Measurements from ENCODE around the gene MECP2.

Gene MECP2

DNA sequence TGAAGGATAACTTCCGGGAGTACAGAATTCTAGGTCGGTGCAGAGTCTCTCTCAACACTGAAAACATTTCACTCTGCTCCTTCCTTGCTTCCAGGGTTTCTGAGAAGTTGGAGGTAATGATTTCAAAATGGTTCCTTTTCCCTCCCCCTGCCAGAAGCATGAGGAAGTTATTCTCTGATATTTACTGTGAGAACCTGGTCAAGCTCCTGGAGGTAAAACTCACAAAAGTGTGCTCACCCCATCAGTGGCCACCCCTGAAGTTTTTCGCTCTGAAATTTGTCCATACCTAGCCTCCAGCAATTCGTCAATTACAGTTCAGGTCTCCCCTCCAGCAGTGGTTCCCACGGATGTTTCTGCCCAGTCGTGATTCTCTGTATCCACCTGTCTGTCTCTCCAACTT, 16.2 kb upstream of the MECP2 start:
- H3K9me3 ChIP-seq (ENCODE audit: control insufficient read depth in 1 of 2, low read length in 2 of 2) = no peaks in the 10 kb centered on the region
- H3K4me3 ChIP-seq (ENCODE audit: low read depth in 1 of 2, low read length in 2 of 2) = no peak overlapping the region
- no peaks in the 10 kb centered on the region for H3K36me3 ChIP-seq (ENCODE audit: control insufficient read depth in 1 of 2, insufficient read depth in 2 of 2, low read length in 2 of 2)
- no peaks in the 10 kb centered on the region for H3K27me3 ChIP-seq (ENCODE audit: low read depth, low read length)
- no peak overlapping the region for H3K27ac ChIP-seq (ENCODE audit: low read length)
- H3K4me1 ChIP-seq (ENCODE audit: control insufficient read depth in 1 of 2, insufficient read depth in 2 of 2, low read length in 2 of 2) = no peaks in the 10 kb centered on the region

DNA sequence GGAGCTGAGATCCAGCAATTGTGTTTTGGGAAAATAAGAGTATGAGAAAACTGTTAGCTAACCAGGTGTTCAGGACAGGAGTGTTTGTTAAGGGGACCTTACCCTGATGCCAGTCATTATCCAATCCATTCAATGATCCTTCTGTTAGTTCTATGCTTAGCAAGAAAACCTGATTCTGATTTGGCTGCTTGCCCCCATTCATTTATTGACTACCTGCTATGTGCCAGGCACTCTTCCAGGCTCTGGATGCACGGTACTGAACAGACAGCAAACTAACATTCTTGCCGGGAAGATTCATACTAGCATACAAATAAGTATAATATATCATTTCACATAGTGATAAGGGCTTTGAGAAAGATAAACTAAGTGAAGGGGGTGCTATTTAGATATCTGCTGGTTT, 1.0 kb upstream of the MECP2 start:
- no peaks in the 10 kb centered on the region for H3K27me3 ChIP-seq (ENCODE audit: low read depth, low read length)

DNA sequence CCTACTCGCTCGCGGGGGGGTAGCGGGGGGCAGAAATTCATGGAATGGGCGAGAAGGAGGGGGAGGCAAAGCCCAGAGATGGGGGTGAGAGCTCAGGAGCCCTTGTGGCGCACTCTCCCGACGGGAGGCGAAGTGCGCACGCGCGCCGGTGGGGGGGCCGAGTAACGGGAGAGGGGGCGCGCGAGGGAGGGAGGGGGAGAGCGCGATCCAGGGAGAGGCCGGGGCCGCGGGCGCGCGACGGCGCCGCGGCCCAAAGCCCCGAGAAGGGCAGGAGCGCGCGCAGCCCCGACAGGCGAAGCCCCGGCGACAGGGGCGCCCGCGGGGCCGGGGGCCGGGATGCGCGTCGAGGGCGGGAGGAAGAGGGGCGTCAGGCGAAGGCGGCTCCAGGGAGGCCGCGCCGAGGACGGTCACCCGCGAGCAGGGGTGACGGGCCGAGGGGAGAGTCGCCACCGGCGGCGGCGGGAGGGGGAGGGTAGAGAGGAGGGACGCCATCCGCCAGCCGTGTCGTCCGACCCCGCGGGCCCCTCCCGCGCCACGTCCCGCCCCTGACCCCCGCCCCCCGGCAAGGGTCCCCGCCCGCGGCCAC, 421 bp downstream of the MECP2 start:
- Histone ChIP-seq H3K27me3 (ENCODE audit: low read depth, low read length) (no peaks in the 10 kb centered on the region), H3K4me1 (ENCODE audit: control insufficient read depth in 1 of 2, insufficient read depth in 2 of 2, low read length in 2 of 2) (peaks cover 14 to 33% of the 10 kb centered on the region in 2 donors), H3K36me3 (ENCODE audit: control insufficient read depth in 1 of 2, insufficient read depth in 2 of 2, low read length in 2 of 2) (no peaks in the 10 kb centered on the region), H3K4me3 (ENCODE audit: low read depth in 1 of 2, low read length in 2 of 2) (peak overlapping the region; percentile 66 to 79), H3K27ac (ENCODE audit: low read length) (peak overlapping the region; percentile 85), H3K9me3 (ENCODE audit: control insufficient read depth in 1 of 2, low read length in 2 of 2) (no peaks in the 10 kb centered on the region)

More for the DNA sequence above, 1.0 kb upstream of the MECP2 start:
- H3K27ac ChIP-seq (ENCODE audit: low read length) = no peak overlapping the region
- H3K4me3 ChIP-seq (ENCODE audit: low read depth in 1 of 2, low read length in 2 of 2) = no peak overlapping the region
- no peaks in the 10 kb centered on the region for H3K9me3 ChIP-seq (ENCODE audit: control insufficient read depth in 1 of 2, low read length in 2 of 2)
- no peaks in the 10 kb centered on the region for H3K36me3 ChIP-seq (ENCODE audit: control insufficient read depth in 1 of 2, insufficient read depth in 2 of 2, low read length in 2 of 2)
- H3K4me1 ChIP-seq (ENCODE audit: control insufficient read depth in 1 of 2, insufficient read depth in 2 of 2, low read length in 2 of 2) = peaks cover 9 to 23% of the 10 kb centered on the region in 2 donors

DNA sequence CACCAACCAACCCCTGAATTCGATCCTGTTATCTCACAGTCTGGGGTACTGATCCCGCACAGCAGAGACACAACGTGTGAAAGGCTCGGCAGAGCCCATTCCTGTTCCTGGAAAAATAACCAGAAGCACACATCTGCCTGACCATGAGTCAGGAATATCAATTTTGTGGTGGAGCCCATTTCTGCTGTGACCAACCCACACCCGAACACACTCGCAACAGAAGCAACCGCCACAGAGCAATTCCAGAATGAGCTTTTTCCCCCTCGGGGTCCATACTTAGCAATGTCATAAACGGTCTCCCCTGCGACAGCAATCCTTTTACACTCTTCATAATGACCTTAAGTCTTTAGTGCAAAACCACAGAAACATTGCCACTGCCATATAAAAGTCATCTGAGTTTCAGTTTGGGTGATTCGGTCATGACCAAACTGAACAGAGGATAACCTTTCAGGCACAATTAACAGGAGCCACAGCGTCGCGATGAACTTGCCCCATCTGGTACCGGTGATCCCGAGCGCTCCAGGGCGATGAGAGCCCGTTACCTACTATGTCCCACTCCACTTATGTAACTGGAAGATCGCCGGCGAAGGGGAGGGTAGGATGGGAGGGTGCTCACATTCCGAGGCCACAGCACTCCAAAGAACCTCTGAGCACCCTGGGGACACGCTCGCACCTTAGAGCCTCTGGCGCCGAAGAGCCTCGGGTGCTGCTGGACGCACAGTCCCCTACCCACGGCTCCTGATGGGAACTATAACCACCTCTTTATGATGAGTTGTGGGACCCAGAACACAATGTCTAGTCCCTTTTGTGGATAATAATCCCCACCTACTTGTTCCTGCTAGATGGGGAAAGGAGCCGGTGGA, 1.1 kb downstream of the MECP2 start:
- Histone ChIP-seq H3K4me1 (ENCODE audit: control insufficient read depth in 1 of 2, insufficient read depth in 2 of 2, low read length in 2 of 2) (peaks cover 14 to 39% of the 10 kb centered on the region in 2 donors), H3K27ac (ENCODE audit: low read length) (peak overlapping the region; percentile 85), H3K36me3 (ENCODE audit: control insufficient read depth in 1 of 2, insufficient read depth in 2 of 2, low read length in 2 of 2) (no peaks in the 10 kb centered on the region), H3K27me3 (ENCODE audit: low read depth, low read length) (no peaks in the 10 kb centered on the region), H3K4me3 (ENCODE audit: low read depth in 1 of 2, low read length in 2 of 2) (peak overlapping the region; percentile 66 to 79), H3K9me3 (ENCODE audit: control insufficient read depth in 1 of 2, low read length in 2 of 2) (no peaks in the 10 kb centered on the region)

DNA sequence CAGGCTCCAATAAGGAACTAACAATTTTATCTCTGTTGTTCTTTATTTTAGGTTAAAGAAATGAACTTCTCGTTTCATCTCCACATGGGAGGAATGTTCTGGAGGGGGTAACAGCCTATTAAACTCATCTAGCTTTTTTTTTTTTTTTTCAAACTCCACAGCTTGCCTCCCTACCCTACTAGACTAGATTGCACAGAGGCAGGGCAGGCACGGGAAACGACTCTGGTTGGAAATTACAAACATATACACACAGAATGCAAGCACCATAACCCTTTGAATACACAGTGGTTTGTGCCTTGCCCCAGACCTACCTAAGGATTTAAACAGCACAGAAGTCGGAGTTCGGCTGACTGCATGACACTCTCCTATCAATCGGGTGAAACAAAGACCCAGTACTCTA, 2.7 kb downstream of the MECP2 start:
- Histone ChIP-seq H3K9me3 (ENCODE audit: control insufficient read depth in 1 of 2, low read length in 2 of 2) (no peaks in the 10 kb centered on the region), H3K27me3 (ENCODE audit: low read depth, low read length) (no peaks in the 10 kb centered on the region), H3K36me3 (ENCODE audit: control insufficient read depth in 1 of 2, insufficient read depth in 2 of 2, low read length in 2 of 2) (peaks cover 0 to 6% of the 10 kb centered on the region in 2 donors), H3K4me3 (ENCODE audit: low read depth in 1 of 2, low read length in 2 of 2) (peak overlapping the region; percentile 48 to 66), H3K27ac (ENCODE audit: low read length) (no peak overlapping the region), H3K4me1 (ENCODE audit: control insufficient read depth in 1 of 2, insufficient read depth in 2 of 2, low read length in 2 of 2) (peaks cover 14 to 47% of the 10 kb centered on the region in 2 donors)

DNA sequence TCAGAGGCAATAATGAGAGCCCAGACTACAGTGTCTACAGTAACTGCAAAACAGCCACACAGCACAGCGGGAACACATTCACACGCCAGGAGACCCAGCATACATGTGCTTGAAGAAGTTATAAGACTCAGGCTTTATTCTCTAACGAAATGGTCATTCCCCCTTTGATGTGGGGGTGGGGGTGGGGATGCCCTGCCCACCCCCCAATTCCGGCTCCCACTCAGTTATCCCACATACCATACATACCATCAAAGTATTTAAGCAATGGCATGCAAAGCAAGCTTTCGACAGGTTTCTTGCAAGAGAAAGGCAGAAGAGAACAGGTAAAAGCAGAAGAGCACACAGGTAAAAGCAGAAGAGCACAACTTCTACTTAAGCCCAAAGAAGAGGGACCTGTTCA, 3.6 kb downstream of the MECP2 start:
- Histone ChIP-seq H3K4me3 (ENCODE audit: low read depth in 1 of 2, low read length in 2 of 2) (peak overlapping the region; percentile 13 to 66), H3K27ac (ENCODE audit: low read length) (no peak overlapping the region), H3K9me3 (ENCODE audit: control insufficient read depth in 1 of 2, low read length in 2 of 2) (no peaks in the 10 kb centered on the region), H3K36me3 (ENCODE audit: control insufficient read depth in 1 of 2, insufficient read depth in 2 of 2, low read length in 2 of 2) (peaks cover 0 to 6% of the 10 kb centered on the region in 2 donors), H3K27me3 (ENCODE audit: low read depth, low read length) (no peaks in the 10 kb centered on the region), H3K4me1 (ENCODE audit: control insufficient read depth in 1 of 2, insufficient read depth in 2 of 2, low read length in 2 of 2) (peaks cover 14 to 47% of the 10 kb centered on the region in 2 donors)

DNA sequence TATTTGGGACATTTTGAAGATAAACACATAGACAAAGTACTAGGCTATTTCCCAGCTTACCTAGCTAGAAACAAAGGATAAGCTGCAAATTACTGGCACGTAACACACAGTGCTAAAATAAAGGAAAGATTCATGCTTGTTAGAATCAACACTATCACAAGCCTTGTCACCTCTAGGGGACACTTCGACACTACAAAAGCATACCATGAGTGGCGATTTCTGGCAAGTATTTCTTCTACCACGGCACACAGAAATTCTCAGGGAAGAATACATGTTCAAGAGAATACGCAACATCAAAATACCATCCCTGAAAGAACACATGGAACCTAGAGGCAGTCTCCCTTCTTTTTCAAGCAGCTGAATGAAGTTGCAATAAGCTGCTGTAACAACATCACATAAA, 5.1 kb downstream of the MECP2 start:
- Histone ChIP-seq H3K9me3 (ENCODE audit: control insufficient read depth in 1 of 2, low read length in 2 of 2) (no peaks in the 10 kb centered on the region), H3K4me3 (ENCODE audit: low read depth in 1 of 2, low read length in 2 of 2) (no peak overlapping the region), H3K4me1 (ENCODE audit: control insufficient read depth in 1 of 2, insufficient read depth in 2 of 2, low read length in 2 of 2) (peaks cover 17 to 43% of the 10 kb centered on the region in 2 donors), H3K36me3 (ENCODE audit: control insufficient read depth in 1 of 2, insufficient read depth in 2 of 2, low read length in 2 of 2) (peaks cover 0 to 6% of the 10 kb centered on the region in 2 donors), H3K27ac (ENCODE audit: low read length) (no peak overlapping the region), H3K27me3 (ENCODE audit: low read depth, low read length) (no peaks in the 10 kb centered on the region)

DNA sequence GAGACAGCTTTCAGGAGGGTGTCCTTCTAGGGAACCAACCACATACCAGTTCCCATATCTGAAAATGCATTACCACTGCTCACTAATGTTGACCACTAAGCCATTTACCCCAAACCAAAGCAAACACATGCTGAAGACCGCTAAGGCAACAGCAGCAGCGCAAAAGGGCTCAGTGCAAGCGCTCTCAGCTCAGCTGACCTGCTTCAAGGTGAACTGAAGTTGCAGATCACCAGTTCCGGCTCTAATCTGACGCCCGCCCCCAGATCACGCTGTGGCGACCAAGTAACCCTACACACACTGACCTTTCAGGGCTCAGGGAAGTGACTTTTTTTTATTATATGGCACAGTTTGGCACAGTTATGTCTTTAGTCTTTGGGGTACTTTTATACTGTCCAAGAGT, 5.8 kb downstream of the MECP2 start:
- H3K27ac ChIP-seq (ENCODE audit: low read length) = no peak overlapping the region
- H3K36me3 ChIP-seq (ENCODE audit: control insufficient read depth in 1 of 2, insufficient read depth in 2 of 2, low read length in 2 of 2) = peaks cover 0 to 6% of the 10 kb centered on the region in 2 donors
- H3K9me3 ChIP-seq (ENCODE audit: control insufficient read depth in 1 of 2, low read length in 2 of 2) = no peaks in the 10 kb centered on the region
- peaks cover 17 to 43% of the 10 kb centered on the region in 2 donors for H3K4me1 ChIP-seq (ENCODE audit: control insufficient read depth in 1 of 2, insufficient read depth in 2 of 2, low read length in 2 of 2)
- H3K27me3 ChIP-seq (ENCODE audit: low read depth, low read length) = no peaks in the 10 kb centered on the region
- no peak overlapping the region for H3K4me3 ChIP-seq (ENCODE audit: low read depth in 1 of 2, low read length in 2 of 2)

DNA sequence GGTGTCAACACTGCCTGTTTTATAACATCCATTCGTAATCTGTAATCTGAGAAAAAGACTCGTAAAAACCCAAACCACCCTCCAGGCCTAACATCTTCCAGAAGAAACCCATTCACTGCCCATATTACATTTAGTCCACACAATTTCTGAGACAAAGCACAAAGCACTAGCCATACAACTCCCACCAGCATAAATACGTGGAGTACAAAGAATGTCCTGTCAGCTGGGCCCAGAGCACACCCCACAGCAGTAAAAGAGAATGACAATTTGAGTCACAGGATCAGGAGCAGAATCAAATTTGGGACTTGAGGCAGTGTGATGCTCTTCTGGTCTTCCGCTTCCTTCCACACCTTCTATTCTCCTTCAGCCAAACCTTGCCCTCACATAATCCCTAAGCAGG, 6.8 kb downstream of the MECP2 start:
- H3K4me1 ChIP-seq (ENCODE audit: control insufficient read depth in 1 of 2, insufficient read depth in 2 of 2, low read length in 2 of 2) = peaks cover 17 to 42% of the 10 kb centered on the region in 2 donors
- H3K27ac ChIP-seq (ENCODE audit: low read length) = no peak overlapping the region
- no peaks in the 10 kb centered on the region for H3K27me3 ChIP-seq (ENCODE audit: low read depth, low read length)
- peaks cover 0 to 6% of the 10 kb centered on the region in 2 donors for H3K36me3 ChIP-seq (ENCODE audit: control insufficient read depth in 1 of 2, insufficient read depth in 2 of 2, low read length in 2 of 2)
- no peaks in the 10 kb centered on the region for H3K9me3 ChIP-seq (ENCODE audit: control insufficient read depth in 1 of 2, low read length in 2 of 2)
- H3K4me3 ChIP-seq (ENCODE audit: low read depth in 1 of 2, low read length in 2 of 2) = no peak overlapping the region

DNA sequence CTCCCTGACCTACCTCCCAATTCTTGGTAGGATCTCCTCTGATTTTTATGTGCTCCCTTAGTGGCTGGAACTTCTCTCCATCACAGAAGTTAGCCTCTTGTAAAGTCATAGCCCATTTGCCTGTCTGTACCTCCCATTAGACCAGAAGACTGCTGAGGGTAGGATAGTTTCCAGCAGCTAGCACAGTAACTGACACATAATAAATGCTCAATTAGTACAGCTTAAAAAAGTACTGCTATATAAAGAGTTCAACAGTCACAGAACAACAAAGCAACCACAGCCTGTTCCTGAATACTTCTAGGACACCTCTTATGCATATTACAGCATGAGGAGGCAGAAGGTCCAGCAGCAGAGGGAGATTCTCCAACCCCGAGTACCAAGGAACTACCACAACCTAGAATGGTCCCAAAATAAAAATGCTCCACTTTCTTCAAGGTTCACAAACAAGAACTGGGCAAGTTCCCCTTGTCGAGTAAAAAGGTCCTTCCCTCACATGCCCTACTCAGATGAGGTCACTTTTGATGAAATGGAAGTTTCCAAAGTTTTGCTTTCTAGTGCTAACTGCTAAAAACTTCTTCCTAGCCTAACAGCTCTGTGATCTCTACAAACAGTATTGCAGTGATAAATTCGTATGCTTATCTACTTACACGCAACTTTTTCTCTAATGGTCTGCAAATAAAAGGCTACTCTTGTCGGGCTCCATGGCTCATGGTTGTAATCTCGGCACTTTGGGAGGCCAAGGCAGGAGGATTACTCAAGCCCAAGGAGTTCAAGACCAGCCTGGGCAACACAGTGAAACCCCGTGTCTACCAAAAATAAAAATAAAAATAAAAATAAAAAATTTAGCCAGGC, 12.8 kb downstream of the MECP2 start:
- Histone ChIP-seq H3K27ac (ENCODE audit: low read length) (no peak overlapping the region), H3K9me3 (ENCODE audit: control insufficient read depth in 1 of 2, low read length in 2 of 2) (no peaks in the 10 kb centered on the region), H3K27me3 (ENCODE audit: low read depth, low read length) (no peaks in the 10 kb centered on the region), H3K4me1 (ENCODE audit: control insufficient read depth in 1 of 2, insufficient read depth in 2 of 2, low read length in 2 of 2) (peaks cover 13 to 24% of the 10 kb centered on the region in 2 donors), H3K4me3 (ENCODE audit: low read depth in 1 of 2, low read length in 2 of 2) (no peak overlapping the region), H3K36me3 (ENCODE audit: control insufficient read depth in 1 of 2, insufficient read depth in 2 of 2, low read length in 2 of 2) (no peaks in the 10 kb centered on the region)

DNA sequence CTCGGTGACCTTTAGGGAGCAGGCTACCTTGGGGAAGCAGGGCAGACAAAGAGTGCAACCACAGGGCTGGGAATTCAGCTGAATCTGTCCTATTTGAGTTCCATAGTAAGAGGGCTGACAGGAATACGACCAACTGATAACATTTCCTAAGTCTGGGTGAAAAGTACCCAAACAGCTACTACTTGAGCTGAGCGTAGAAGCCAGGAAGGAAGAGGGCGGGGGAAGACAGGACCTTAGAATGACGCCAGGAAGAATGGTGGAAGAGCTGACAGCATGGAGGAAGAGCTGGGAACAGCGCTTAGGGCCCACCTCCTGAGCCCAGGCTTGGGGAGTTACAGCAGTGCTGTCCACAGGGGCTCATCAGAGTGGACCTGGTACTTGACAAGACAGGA, 14.4 kb downstream of the MECP2 start:
- H3K27me3 ChIP-seq (ENCODE audit: low read depth, low read length) = no peaks in the 10 kb centered on the region
- peaks cover 13 to 24% of the 10 kb centered on the region in 2 donors for H3K4me1 ChIP-seq (ENCODE audit: control insufficient read depth in 1 of 2, insufficient read depth in 2 of 2, low read length in 2 of 2)
- H3K4me3 ChIP-seq (ENCODE audit: low read depth in 1 of 2, low read length in 2 of 2) = no peak overlapping the region
- H3K9me3 ChIP-seq (ENCODE audit: control insufficient read depth in 1 of 2, low read length in 2 of 2) = no peaks in the 10 kb centered on the region
- no peaks in the 10 kb centered on the region for H3K36me3 ChIP-seq (ENCODE audit: control insufficient read depth in 1 of 2, insufficient read depth in 2 of 2, low read length in 2 of 2)
- peak overlapping the region; percentile 25 for H3K27ac ChIP-seq (ENCODE audit: low read length)

Measured in muscle layer of duodenum (tissue), 2 donors.